DMS153 (cell line): ENCODE results near the gene MCF2L.
A peak's percentile ranks its signal among the peaks of the same experiment; 100 is the strongest.
"Not testable (repeated sequence)": the region's sequence is repeated elsewhere in the genome, so short reads cannot be mapped to it uniquely, and the experiment has no call there.

ENCODE experiments used
- DNase-seq: peaks from one replicate; lab custom pipeline; 2025; lab: John Stamatoyannopoulos, UW

The MCF2L gene, protein sequence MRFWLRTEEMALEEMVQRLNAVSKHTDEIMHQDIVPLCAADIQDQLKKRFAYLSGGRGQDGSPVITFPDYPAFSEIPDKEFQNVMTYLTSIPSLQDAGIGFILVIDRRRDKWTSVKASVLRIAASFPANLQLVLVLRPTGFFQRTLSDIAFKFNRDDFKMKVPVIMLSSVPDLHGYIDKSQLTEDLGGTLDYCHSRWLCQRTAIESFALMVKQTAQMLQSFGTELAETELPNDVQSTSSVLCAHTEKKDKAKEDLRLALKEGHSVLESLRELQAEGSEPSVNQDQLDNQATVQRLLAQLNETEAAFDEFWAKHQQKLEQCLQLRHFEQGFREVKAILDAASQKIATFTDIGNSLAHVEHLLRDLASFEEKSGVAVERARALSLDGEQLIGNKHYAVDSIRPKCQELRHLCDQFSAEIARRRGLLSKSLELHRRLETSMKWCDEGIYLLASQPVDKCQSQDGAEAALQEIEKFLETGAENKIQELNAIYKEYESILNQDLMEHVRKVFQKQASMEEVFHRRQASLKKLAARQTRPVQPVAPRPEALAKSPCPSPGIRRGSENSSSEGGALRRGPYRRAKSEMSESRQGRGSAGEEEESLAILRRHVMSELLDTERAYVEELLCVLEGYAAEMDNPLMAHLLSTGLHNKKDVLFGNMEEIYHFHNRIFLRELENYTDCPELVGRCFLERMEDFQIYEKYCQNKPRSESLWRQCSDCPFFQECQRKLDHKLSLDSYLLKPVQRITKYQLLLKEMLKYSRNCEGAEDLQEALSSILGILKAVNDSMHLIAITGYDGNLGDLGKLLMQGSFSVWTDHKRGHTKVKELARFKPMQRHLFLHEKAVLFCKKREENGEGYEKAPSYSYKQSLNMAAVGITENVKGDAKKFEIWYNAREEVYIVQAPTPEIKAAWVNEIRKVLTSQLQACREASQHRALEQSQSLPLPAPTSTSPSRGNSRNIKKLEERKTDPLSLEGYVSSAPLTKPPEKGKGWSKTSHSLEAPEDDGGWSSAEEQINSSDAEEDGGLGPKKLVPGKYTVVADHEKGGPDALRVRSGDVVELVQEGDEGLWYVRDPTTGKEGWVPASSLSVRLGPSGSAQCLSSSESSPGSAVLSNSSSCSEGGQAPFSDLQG

DNA sequence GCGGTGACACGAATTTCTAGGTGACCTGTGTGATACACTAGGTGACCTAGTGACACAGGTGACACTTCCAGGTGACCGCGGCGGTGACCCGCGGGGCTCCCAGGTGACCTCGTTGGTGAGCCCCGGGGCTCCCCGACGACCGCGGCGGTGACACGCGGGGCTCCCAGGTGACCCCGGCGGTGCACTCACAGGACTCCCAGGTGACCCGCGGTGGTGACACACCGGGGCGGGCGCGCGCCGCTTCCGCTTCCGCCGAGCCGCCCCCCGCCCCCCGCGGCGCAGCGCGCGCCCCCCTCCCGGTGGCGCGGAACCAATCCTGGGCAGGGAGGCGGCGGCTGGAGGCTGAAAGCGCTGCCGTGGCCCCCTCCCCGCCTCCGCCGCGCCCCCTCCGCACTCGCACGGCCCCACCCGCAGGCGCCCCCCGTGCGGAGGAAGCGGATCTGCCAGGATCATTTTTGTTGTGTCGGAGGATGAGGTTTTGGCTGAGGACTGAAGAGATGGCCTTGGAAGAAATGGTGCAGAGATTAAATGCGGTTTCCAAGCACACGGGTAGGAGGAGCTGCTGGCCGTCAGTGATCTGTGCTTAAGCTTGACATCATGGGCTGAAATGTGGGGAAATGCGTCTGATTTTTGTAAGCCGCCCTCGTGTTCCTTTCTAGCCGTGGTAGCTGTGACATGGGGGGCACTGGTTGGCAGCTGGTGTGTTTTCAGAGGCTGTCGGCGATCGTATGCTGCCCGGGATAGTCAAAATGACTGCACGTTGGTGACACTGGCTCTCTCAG is at the start of gene MCF2L:
Gene MCF2L (plus strand): TSS at position 305 of the 782 bp plus-strand sequence. CDS start 166 bp downstream, at position 471.
- peak; percentile 40 for DNase-seq

DNA sequence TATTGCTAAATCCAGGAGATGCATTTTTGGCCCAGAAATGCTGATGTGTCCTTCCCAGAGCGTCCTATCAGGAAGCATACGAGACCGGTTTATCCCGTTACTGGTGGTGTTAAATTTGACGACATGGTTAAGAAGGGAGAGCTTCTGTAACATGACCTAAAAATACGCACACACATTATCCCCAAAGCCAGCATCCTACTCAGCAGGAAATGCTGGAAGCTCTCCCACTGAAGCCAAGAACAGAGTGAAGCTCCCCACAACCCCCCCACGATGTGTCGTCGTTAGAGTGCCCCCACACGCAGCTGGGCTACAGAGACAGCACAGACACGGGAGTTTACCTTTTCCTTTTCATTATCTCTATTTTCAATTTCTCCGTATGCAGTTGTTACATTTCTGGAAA is 45.1 kb upstream of the MCF2L start:
- no peak for DNase-seq

DNA sequence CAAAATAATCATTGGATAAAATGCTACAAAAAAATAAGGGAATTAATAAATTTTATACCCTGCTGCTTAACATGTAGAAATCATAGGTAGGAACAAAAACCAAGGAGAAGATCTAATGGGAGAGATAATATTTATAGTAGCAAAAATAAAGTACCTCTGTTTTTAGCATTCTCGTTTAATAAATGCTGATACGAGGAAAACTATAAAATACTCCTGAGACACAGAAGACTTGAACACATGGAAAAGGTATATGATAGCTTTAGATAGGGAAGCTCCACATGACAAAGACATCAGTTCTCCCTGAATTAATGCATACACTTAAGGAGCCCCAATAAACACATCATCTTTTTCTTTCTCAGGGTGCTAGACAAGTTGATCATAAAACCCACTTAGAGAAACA is 44.6 kb upstream of the MCF2L start:
- DNase-seq = no peak

DNA sequence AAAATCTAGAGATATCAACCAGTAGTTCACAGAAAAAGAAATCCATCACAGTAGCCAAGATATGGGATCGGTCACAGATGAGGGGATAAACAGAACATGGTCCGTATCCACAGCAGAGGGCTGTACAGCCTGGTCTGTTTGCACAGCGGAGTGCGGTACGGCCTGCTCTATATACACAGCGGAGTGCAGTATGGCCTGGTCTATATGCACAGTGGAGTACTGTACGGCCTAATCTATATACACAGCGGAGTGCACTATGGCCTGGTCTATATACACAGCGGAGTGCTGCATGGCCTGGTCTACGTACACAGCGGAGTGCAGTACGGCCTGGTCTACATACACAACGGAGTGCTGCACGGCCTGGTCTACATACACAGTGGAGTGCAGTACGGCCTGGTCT is 43.0 kb upstream of the MCF2L start:
- DNase-seq = no peak

DNA sequence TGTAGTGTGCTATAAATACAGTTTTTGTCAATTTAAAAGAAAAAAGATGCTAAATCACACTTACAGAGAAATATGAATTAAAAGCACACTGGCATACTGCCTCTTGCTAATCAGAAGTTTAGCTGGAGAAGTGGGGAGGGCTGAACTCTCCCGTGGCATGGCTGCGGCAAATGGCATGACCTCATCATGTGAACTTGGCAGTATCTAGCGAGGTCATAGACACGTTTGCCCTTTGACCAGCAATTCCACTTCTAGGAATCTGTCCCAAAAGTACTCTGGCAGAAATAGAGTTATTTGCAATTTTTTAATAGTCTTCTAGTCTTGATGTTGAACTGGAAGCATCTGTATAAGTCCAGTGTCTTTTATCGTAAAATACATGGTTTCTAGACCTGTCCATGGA is 42.0 kb upstream of the MCF2L start:
- no peak for DNase-seq

DNA sequence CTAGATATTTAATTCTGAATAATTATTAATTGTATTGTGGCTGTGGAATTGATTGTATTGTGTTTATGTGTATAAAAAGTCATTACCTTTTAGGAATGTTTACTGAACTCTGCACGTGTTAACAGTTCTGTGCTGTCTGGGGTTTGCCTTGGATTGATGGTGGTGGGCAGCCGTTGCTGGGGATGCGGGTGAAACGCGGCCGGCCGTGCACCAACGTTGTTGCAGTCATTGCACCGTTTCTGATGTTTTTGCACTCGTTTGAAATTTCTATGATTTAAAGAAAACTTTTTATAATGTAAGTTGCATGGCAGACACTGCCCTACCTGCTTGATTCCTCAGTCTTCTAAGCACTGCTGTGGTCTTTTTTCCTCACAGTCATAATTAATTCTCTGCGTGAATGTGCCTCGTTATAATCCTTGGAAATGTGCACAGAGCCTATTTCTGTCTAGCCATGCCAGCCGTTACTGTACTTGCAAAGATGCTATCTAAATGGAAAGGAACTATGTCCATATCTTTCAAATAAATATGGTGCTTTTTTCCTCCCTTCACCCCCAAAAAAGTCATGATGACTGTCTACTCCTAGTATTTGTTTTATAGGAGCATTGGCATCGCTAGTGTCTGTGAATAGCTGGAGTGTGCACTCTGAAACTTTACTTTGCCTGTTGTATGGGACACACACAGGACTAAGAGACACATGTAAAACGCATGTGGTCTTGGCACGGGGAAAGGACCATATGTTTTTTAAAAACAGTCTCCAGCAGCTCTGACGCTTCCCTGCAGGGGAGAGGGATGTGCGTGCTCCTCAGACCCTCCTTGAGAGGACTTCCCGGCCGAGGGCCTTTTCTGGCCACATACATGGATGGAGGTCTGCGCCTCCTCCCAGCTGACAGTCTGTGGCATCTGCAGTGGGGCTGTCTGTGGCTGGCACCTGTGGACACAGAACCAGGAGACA is 40.7 kb upstream of the MCF2L start:
- DNase-seq = no peak

DNA sequence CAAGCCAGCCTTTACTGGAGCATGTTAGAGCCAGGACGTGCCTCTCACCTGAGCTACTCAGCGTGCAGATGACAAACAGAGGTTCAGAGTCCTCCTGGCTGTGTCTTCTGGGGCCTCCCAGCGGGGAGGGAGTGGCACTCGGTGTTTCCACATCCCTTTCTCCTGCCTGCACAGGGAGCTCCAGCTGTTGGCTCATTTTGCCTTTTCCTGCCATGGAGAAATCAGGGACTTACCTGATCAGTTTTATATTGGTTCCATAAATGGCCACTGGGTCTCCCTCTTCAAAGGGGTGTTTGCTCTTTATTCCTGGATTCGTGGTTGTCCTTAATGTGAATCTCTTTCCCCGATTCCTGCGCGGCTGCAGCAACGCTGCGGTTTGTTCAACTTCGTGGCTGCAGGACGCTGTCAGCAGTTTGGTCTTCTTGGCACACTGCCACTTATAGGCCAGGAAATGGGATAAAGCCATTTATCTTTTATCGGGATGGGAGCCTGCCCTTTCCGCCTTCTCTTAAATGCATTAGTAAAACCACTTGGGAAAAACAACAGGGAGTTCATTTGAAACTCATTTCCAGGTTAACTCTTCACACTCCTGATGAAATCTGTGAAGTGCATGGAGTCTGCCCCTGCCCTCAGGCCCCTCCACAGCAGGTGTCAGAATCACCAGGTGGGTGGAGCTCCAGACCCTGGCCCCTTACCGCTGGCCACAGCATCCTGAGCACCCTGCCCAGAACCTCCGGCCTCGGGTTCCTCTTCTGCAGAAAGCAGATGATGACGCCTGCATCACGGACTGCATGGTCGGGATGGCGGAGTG is 39.8 kb upstream of the MCF2L start:
- peak; percentile 84 for DNase-seq

DNA sequence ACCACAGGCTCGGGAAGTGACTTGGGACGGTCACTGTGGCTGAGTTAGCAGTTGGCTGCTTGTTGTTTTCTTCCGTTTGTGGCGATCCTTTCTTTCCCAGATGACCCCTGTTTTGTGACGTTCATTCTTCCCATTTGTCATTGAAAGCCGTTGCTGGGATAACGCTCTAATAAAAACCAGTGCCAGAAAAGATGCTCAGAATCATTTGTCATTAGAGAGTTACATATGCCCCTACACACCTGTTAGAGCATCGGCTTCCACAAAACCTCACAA is 39.3 kb upstream of the MCF2L start:
- no peak for DNase-seq

DNA sequence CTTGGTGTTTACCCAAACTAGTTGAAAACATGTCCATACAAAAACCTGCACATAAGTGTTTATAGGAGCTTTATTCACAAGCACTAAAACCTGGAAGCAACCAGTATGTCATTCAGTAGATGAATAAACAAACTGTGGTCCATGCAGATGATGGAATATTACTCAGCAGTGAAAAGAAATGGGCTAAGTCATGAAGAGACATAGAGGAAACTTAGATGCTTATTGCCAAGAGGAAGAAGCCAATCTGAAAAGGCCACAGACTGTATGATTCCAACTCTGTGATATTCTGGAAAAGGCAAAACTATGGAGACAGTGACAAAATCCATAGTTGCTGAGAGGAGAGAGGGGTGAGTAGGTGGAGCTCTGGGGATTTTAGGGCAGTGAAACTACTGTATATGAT is 38.8 kb upstream of the MCF2L start:
- DNase-seq = no peak

DNA sequence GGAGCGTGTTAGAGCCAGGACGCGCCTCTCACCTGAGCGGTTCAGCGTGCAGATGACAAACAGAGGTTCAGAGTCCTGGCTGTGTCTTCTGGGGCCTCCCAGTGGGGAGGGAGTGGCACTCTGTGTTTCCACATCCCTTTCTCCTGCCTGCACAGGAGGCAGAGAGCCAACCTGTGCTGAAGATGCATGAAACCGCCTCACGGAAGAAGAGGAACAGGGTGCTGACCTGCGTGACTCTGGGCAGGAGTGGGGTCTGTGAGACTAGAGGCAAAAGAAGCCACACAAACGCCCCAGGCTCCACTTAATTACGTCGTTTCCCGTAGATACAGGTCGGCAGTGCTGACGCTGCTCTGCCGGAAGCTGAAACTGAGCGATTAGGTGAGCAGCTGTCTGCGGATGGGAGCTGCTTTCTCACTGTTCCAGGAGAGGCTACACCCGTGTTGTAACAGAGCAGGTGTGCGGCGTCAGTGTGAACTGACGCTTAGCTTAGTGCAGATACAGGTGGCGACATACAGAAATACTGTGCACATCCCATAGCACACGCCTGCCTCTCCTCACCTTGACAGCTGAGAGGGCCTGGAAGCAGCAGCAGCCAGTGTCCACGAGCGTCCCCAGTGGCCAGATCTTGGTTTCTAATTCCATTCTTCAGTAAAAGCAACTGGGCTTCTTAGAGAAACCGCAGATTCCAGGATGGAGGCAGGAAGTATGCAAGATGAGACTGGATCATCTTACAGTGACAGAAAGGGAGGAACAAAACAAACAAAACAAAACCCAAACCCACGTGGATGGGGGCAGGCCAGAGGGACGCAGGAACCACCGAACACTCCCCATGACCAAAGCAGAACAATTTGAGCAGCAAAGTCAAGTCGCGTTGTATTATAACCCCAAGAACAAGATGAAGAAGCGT is 37.7 kb upstream of the MCF2L start:
- peak; percentile 91 for DNase-seq

DNA sequence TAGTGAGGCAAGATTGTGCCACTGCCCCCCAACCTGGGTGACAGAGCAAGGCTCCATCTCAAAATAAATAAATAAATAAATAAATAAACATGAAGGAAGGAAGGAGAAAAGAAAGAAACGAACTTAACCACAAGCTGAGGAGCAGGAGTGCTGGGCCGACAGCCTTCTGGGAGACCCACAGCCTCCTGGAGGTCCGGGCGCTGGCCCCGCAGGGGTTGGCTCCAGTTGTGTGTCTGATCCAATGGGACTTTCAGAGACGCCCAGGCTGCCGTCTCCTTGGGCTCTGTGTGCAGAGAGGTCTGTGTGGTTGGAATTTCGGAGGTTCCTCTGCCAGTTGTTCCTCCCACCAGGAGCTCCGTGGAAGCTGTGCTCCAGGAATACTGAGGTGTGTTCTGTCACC is 36.0 kb upstream of the MCF2L start:
- DNase-seq = no peak

DNA sequence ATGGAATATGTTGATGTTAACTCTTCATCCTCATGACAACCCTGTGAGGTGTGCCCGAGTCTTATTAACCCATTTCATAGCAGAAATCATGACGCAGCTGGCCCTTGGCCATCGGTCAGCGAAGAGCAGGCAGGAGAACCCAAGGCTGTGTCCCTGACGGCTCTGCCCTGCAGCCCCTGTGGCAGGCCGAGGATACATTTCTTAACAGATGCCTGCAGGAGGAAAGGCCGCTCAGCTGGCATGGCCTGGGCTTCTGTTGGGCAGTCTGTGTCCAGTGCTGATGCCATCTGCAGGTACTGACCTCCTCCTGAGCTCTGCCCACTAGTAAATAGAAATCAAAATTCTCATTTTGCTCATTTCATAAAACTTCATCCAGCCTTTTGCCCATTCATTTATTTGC is 35.4 kb upstream of the MCF2L start:
- no peak for DNase-seq

DNA sequence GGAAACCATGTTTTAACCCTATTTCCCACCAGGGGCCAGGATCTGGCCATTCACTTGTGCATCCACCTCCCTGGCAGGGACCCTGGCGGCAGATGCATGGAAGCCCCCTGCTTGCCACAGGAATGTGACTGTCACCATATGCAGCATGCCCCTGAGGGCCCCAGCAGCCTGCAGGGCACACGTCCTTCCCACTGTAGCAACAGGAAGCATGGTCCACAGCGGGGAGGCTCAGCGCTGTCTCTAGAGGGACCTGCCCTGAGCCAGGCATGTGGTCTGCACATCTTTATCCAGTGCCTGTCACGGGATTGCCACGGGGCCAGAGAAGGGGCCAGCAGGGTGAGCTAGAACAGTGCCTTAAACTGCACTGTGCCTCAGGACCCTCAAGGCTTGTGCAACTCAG is 34.9 kb upstream of the MCF2L start:
- no peak for DNase-seq

DNA sequence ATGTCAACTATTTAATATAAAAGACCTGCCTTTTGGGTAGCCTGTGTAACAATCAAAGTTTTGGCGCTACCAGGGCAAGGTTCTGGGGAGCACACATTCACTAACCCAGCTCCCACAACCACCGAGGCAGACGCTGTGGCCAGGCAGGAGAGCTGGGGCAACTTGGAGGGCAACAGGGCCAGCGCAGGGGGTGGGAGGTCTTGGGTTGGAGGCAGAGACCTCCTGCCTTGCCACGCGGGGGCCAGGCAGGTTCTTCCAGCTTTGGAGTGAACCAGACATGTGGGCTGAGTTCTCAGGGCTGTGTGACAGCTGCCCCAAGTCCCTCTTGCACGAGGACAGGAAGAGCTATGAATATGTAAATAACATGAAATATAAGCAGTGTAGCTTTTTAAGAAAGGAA is 30.3 kb upstream of the MCF2L start:
- no peak for DNase-seq

DNA sequence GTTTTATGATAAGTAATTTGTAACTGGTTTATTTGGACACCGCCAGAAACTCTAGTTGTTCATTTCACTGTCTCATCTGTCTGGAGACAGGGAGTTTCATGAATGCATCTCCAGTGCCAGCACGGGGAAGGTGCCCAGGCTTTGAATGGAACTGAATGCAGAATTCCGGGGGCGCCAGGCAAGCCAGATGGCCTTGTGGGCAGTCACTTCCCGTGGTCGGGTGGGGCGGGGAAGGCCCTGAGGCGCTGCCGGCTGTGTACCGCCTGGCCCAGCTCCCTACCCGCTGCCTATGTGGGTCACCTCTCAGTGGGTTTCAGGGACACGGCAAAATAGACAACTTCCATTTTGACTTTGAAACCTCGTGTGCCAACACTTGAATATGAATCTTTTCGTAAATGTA is 28.8 kb upstream of the MCF2L start:
- DNase-seq = no peak

DNA sequence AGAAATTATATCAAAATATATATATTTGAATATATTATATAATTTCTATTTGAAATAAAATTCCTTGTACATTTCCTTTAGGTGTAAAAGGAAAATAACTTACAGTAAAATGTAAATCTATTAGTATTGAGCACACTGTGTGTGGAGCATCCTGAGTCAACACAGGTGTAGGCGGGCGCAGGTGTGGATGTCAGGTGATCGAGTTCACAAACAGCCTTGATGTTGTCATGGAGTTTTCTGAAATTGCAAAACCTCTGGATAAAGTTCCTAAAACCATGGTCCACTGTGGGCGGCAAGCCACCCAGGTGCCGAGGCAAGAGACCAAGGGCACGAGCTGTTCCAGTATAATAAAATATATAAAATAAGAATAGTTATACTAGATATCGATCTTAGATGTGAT is 27.7 kb upstream of the MCF2L start:
- no peak for DNase-seq

DNA sequence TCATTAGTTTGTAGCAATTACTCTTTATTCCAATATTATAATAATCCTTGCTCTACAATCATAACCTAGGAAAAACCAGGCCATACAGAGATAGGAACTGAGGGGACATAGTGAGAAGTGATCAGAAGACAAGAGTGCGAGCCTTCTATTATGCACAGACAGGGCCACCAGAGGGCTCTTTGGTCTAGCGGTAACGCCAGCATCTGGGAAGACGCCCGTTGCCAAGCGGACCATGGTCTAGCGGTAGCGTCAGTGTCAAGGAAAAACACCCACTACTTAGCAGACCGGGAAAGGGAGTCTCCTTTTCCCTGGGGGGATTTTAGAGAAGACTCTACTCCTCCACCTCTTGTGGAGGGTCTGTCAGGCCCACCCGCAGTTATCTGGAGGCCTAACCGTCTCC is 27.2 kb upstream of the MCF2L start:
- DNase-seq = not testable (repeated sequence)

DNA sequence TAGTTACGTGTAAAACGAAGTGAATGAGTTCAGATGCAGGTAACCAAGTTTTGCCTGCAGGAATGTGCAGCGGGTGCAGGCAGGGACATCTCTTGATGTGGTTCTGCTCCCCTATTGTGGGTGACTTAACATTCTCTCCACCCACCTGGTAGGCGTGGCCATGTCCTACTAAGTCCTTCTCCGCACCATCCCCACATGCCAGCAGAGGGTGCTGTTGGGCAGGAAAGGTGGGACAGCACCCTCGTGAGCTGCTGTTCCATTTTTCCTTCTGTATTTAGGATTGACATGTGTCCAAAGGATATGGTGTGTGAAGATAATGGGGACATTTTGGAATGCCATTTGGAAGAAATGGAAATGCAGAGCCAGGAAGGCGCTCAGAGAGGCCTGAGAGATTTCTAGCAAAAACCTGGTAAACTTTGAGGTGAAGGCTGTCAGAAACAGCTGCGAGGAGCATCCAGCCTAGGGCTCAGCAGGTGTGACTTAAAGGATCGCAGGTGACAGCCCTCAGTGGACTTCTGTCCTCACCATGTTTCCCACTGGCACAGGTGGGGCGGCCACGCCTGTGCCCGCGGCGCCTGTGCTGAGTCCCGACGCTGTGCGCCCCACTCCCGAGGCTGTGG is 26.2 kb upstream of the MCF2L start:
- DNase-seq = peak; percentile 93
